HG03103 (cell line): ENCODE results near the gene FBXL20.

Experiments used
- ATAC-seq: cut with Tn5 transposase; IDR thresholded peaks from one replicate; pipeline ENCODE4 v1.9.1; 2021; ENCODE audit warnings: low read depth; ENCODE audit not compliant: unreplicated experiment

FBXL20 gene

DNA sequence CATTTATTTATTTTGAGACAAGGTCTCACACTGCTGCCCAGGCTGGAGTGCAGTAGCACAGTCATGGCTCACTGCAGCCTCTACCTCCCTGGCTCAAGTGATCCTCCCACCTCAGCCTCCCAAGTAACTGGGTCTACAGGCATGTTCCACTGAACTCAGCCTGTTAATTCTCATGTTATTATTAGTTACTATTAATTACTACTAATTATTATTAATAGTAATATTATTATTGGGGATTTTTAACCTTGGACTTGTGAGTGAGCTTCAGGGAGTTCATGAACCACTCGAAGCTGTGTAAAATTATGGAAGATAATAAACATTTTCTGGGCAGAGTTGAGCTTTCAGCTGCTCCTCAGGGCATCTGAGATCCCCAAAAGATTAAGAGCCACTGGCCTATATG, 171.1 kb downstream of the FBXL20 start:
- no peak for ATAC-seq

DNA sequence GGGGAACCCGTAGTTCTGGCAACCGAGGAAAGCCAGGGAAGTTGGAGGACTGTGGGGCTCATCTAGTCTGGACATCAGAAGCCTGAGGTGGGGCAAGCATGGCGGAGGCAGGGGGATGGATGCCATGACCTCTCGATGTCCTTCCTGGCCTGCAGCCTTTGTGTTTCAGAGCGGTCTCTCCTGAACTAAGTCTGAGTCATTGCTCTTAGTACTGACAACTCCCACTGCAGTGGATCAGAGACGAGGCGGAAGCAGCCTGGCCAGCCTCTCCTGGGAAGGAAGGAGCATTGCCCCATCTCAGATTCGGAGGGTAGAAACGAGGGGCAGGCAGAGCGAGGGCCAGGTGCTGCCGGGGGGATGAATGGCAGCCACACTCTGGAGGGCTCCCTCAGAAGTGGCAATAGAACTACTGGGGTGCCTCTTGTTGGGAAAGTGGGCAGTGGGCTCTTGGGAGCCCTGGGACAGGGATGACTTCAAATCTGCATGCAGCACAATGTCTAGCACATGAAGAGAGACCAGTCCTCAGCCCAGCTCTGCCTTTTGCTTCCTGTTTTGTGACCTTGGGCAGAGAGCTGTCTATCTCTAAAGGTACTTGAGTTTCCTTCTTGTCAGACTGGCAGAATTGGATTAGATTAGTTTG, 172.0 kb downstream of the FBXL20 start:
- ATAC-seq: no peak

DNA sequence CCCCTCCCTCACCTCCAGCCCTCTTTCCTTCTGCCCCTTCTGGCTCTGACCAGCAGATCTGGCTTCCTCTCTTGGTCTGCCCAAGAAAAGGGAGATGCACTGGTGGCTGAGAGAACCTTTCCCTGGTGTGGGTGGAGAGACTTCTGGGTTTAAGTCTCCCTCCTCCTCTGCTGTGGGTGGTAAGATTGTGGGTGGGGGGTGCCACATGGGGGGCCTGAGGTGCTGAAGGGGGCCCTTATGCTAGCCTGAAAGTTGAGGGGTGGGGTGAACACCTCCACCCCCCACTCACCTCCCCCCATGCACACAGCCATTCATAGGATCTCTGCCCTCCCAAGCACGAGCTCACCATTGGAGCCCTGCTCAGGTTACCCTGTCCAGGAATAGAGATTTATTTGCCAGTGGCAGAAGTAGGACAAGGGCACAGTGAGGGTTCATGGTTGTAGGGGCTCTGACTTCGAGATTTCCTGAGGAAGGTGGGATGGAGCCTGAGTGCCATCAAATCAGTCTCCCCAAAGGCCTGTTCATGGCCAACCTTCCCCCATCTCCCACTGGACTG, 174.0 kb downstream of the FBXL20 start:
- no peak for ATAC-seq

DNA sequence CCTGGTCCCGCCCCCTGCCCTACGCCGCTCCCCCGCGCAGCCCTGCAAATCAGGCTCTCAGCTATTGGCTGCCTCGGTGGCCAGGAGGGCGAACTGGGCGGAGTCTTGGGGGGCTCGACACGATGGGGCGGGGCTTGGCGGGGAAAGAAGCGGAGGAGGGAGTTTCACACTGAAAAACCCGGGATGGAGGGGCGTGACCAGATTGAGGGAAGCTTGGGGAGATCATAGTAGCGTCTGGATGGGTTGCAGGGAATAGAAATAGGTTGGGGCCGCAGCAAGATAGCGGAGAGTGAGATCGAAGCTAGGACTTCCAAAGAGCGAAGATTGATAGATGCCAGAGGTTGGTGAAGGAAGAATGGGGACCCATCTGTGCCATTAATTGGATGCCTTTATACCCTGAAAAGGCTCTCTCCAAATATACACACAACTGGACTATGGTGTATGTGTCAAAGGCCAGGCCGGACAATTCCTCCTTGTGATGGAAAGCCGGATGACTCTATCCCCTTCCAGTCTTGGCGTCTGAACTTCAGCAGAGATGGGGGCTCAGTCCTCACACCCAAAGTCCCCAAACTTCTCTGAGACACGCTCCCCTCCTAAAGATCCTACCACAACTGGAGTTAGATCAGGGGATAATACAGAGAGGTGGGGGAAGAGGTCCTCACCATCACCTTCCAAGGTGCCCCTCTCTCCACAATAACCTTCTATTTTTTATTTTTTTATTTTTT, 175.3 kb downstream of the FBXL20 start:
- no peak for ATAC-seq

DNA sequence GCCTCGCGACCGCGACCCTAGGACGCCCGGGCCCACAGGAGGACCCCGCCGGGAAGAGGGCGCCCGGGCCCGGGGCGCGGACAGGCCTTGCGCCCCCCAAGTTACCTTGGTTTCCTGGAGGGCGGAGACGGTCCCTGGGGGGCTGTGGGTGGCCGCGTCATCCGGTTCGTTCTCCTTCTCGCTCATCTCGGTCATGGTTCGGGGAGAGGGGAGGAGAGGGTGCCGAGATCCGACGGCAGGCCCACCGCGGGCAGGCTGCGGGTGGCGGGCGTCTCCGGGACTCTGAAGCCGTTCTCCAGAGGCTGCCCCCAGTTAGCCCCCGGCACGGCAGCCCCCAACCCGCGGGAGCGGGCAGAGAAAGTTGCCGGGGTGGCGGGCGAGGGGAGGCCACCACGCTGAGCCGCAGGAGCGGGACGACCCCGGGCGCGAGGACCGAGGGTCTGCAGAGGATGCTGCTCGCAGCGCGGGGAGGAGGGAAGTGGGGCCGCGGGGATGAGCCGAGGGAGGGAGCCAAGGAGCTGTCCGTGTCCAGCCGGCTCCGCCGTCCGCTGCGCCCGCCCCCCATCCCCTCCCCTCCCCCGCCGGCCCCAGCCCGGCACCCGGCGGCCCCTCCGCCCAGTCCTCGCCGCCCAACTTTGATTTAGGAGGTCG, 176.0 kb downstream of the FBXL20 start, which contains the start of gene STAC2:
TSS of gene STAC2 (minus strand) at position 638 of the 651 bp plus-strand sequence. CDS start at position 195, 443 bp downstream.
- ATAC-seq: no peak

DNA sequence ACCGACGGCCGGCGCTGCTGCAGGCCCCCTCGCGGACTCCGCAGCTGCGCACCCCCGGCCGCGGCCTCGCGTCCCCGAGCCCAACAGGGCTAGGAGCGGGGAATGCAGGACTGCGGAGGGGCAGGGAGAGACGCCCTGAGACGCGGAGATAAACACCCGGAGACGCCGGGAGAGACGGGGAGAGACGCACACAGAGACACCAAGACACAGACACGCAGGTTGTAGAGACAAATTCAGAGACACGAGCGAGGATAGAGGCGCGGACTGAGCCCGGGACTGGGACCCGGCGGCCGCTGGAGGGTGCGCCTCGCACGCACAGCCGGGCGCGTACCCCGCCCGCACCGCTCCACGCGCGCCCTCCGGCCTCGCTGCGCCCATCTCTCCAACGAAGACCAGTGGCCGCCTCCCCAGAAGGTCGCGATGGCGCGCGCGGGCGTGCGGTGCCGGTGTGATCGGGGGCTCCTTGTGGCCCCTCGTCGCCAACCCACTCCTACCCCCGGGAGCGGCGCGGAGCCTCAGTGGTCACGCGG, 176.6 kb downstream of the FBXL20 start:
- ATAC-seq: no peak

DNA sequence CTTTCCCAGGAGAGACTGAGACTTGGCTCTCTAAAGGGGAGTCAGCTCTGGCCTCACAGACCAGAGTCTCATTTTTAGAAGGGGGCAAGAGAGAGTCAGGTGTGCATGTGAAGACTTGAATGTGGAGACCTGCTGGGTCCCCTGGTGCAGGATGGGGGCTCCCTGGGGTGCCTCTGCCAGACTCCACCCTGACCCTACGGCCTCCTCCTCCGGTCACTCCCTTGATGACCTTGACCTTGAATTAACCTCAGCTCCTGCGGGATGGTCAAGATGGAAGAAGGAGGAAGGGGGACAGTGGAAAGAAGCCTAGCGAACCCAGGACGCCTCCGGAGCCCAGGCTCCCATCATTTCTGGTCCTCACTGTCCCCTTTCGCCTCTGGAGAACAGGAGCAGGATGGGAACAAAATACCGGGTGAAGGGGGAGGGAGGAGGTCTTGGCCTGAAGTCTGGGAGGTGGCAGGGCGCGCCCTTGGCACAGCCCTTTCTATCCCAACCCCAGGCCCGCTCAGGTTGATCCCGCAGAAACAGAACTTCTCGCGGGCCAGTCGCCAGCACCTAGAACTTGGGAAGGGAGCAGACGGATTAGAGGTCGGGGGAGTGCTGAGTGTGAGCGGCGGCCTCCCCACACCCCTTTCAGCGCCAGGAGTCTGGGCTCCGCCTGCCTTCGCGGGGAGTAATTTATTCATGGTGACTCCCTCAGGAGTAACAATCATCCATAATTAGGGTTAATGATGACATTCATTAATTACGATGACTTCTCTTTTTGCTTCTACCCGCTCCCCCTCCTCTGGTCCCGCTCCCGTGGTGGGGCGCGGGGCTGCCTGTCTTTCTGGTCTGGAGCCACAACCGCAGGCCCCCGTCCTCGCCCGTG, 177.3 kb downstream of the FBXL20 start:
- ATAC-seq: no peak

DNA sequence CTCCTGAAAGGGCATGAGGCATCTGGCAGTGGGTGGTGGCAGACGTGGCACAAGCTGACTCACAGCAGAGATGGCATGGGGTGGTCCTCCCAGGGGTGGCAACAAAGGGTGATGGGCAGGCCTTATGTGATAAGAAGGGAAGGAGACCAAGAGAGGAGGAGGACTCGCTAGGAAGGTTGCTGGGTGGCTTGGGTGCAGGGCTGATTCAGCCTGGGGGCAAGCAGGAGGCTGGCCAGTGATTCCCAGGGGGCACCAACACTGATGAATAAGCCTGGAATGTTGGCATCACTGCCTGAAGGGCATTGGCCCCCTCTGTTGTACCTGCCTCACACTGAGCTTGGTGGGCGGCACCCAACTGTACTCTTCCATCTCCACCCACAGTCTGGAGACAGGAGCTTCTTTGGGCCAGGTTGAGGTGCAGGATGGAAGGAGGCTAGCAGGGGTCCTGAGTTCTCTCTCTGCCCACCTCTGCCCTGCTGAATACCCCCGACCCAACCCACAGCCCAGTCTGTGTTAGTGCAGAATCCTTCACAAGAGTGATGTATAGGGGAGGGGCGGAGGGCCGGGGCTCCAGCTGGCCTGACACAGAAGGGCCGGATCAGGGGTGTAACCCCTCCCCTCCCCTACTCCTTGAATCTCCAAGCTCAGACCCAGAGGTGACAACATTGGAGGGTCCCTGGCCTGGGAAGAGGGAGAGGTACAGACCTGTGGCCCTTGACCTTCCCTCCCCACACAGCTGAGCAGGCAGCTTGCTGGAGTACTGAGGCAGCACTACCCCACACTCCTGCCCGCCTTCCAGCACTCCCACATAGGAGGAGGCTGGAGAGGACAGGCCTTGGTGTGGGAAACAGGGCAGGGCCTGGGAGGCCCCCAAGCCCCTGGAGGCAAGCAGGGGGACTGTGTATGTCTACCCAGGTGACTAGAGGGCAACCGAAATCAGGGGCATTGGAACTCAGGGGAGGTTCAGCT, 178.3 kb downstream of the FBXL20 start:
- no peak for ATAC-seq

DNA sequence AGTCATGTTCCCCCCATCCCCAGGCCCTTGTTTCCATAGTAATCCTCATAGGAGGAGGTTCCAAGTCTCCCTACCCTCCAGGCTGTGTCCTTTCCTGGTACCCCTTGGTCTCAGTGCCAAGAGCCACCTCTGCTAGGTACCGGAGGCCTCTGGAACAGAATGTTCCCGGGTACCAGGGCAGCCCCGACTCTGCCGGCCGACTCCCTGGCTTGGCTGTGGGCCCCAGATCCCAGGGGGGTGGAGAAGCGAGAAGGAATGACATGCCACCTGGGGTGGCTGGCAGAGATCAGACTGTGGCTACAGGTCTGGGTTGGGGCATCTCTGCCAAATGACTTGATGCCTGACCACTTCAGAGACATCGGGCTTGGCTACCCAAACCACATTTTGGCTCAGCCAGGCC, 179.3 kb downstream of the FBXL20 start:
- ATAC-seq: no peak

DNA sequence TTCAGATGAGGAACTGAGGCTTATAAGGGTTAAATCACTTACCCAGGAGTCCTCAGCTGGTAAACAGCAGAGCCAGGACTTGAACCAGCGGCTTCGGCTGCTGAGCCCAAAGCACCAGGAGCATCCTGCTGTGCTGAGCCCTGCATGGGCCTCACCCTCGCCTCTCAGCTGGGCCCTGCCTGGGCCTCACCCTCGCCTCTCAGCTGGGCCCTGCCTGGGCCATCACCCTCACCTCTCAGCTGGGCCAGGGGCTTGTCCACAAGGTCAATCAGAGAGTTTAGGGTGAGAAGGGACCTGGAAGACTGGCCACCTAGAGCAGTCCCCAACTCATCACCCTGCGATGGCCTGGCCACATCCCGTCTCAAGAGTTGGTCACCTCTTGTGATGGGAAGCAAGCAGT, 179.9 kb downstream of the FBXL20 start:
- ATAC-seq: no peak

DNA sequence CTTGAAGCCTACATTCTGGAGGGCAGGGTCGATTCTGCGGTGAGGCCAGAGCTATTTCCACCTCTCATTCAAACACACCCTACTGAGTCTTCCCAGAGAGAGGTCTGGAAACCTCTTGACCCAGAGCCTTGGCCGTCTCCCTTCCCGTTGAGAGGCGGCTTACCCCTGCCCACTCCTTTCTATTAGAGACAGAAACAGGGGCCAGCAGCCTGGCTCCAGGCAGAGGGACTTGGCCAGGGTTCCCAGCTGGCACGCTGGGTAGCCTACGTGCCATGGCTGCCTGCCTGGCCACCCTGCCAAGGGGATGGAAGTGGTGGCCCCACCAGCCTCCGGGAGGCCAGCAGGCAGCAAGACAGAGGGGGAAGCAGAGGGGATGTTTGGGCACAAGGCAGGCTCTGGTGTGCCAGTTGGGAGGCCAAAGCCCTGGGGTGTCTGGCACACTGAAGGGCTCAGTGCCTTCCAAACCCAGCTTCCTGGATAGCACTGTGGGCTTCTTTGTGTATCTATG, 181.7 kb downstream of the FBXL20 start:
- ATAC-seq: no peak

DNA sequence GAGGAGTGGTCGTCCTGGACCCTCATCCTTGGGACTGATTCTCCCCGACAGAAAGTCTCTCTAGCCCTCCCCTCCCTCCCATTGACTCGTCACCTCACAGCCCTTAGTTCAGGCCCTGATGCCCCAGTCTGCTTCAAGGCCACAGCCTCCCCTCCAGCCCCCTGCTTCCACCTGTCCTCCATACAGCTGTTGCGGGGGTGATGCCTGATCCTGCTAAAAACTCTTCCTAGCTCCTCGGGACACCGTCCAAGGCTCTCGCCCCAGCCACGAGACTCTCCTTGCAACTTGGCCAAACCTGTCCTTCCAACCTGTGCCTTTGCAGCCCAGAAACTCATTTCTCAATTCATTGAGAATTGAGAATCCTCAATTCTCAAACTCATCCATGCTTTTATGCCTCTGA, 182.5 kb downstream of the FBXL20 start:
- ATAC-seq: no peak

DNA sequence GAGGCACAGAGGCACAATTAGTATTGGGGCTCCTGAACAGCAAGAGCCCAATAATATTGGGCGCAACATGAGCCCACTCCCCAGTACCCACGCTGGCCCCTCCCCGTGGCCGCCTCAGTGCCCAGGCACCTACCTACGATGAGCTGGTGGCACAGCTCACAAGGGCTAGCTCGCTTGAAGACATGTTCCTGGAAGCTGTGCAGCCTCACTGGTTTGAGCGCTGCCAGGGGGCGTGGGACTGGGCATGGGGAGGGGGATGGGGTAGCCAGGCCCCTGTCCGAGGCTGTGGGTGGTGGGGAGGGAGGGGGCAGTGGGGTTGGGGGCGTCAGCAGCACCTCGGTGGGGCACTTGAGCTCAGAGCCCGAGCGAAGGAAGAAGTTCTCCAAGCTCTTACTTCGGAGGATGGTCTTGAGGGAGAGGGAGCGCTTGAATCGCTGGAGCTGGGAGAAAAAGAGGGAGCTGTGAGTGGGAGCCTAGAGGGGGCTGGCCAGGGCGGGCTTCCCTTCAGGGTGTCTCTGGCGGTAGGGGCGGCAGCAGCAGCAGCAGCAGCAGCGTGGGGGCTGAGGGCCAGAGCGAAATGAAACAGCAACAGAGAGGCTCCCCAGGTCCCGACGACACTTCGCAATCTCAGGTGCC, 183.6 kb downstream of the FBXL20 start:
- no peak for ATAC-seq

DNA sequence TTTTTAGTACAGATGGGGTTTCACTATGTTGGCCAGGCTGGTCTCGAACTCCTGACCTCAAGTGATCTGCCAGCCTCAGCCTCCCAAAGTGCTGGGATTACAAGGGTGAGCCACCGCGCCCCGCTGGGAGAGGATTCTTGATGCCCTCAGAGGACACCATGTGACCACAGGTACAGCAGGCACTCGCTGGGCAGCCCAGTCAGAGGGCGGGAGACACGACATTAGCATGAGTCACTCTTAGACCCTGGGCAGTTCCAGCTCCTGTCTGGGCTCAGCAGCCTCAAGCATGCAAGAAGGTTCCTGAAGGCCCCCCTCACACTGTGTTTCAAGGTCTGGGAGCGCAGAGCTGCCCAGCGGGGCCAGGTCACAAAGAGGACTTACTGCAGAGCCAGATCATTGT, 187.6 kb downstream of the FBXL20 start:
- ATAC-seq: no peak

DNA sequence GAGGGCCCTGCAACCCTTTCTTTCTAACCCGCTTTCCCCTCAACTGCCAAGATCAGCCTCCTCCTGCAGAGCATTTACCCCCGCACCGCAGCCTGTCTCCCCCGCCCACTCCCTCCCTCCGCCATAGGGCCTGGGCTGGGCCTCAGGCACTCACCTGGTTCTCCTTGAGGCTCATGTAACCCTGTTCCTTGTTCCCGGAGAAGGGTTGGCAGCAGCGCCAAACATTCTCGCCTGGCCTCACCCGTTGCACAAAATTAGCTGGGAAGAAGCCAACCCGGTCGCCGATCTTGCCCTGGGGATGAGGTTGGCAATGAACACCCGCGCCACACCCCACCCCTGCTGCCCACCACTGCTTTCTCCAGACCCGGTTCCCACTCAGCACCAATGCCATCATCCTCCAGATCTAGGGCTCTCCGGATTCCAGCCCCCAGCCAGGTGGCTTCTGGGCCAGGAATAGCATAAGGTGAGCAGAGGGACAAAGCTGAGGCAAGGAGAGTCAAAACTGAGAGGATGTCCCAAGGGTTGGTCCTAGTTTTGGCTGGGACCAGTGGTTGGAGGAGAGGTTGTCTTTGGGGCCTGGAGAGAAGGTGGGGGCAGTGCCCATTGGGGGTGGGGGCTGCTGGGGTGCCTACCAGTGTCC, 188.5 kb downstream of the FBXL20 start:
- no peak for ATAC-seq

DNA sequence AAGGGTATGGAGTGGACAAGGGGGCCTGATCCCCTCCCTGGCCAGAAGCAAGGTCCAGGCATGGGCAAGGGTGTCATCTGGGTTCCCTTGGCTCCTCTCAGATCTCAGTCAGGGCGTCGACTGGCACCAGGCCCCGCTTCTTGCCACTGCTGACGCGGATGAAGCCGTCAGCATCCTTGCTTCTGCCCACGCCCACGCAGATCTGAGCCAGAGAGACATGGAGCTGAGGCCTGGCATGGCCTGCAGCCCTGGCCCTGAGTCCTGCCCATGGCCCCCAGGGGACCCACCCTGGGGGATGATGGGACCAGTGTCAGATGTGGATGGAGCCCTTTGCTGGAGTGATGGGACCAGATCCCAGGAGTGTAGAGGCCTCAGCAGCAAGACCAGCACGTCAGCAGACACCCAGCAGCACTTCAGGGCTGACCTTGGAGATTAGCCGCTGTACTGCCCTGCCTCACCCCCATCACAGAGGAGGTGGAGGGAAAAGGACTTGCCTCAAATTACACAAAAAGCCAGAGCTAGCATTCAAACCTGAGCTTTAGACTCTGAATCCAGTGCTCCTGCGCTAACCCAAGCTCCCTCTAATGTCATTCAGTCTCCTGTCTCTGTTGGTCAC, 189.1 kb downstream of the FBXL20 start:
- no peak for ATAC-seq

DNA sequence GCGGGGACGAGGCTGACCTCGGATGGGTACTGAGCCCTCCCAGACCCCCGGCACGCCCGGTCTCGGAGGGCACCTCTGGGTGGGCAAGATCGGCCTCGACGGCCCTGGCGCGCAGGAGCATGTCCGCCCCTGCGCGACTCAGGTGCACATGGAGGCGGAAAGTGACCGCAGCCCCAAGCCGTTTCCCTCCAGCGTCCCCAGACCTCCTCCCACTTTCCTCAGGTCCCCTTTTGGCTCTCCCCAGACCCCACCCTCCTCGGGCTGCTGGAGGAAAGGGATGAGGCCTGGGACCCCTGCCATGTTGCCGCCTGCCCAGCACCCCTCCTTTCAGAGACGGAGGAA, 191.4 kb downstream of the FBXL20 start:
- ATAC-seq: no peak
